Panc1 (cell line): Measurements from ENCODE around the gene PIP4K2C. TPM values are rescaled to one million over a fixed set of nuclear protein-coding genes. Genes with fewer than 3 reads are reported as not detected.

Experiments used
- ATAC-seq: fragments of 200-7000 bp; cut with Tn5 transposase; 2 replicates; pipeline ENCODE4 v1.9.1; 2020; ENCODE audit warnings: mild to moderate bottlenecking, moderate library complexity
- BruUV-seq: library from RNA; stranded (reverse); fragments of 400-500 nt; replicated peaks from 2 replicates; lab custom pipeline; 2021; lab: Mats Ljungman, UMichigan
- CTCF ChIA-PET: fragments of 300-600 bp; sonication (Branson Sonifier 250); formaldehyde crosslinking; loops from one replicate; lab custom pipeline; 2022; ENCODE audit warnings: antibody characterized with exemption; lab: Charles Lee
- POLR2A ChIA-PET: fragments of 300-600 bp; sonication (Branson Sonifier 250); formaldehyde crosslinking; loops from one replicate; lab custom pipeline; 2022; ENCODE audit warnings: antibody characterized with exemption; lab: Charles Lee
- DNase-seq: peaks from one replicate; pipeline ENCODE4 v3.0.0-alpha.2; 2010; ENCODE audit warnings: low read depth, low spot score
- H3K27ac ChIP-seq: 2 replicates; pipeline ENCODE4 v1.5.1; 2011; ENCODE audit warnings: mild to moderate bottlenecking, low read length, inconsistent platforms
- H3K27me3 ChIP-seq: fragments of 200-500 bp; sonication (Bioruptor generic); 2 replicates; pipeline ENCODE4 v1.6.0; 2014; ENCODE audit warnings: low read length, inconsistent platforms; ENCODE audit not compliant: control insufficient read depth, insufficient read depth
- H3K36me3 ChIP-seq: fragments of 200-500 bp; sonication (Bioruptor generic); 2 replicates; pipeline ENCODE4 v1.5.1; 2014; ENCODE audit warnings: inconsistent platforms, mild to moderate bottlenecking, low read length, moderate library complexity; ENCODE audit not compliant: control insufficient read depth, insufficient read depth
- H3K4me1 ChIP-seq: 2 replicates; pipeline ENCODE4 v1.5.1; 2011; ENCODE audit warnings: inconsistent platforms, mild to moderate bottlenecking, low read length, moderate library complexity; ENCODE audit not compliant: control insufficient read depth, insufficient read depth
- H3K4me3 ChIP-seq, 2 experiments: 2 replicates each; pipeline ENCODE4 v1.5.1; 2011 to 2012; ENCODE audit warnings: low read depth in 2 of 2, low read length in 2 of 2, mild to moderate bottlenecking in 2 of 2, inconsistent platforms in 1 of 2, moderate library complexity in 1 of 2
- H3K9me3 ChIP-seq: fragments of 200-500 bp; sonication (Bioruptor generic); 2 replicates; pipeline ENCODE4 v1.5.1; 2014; ENCODE audit warnings: low read depth, mild to moderate bottlenecking, inconsistent platforms, low read length, moderate library complexity; ENCODE audit not compliant: control insufficient read depth, insufficient read depth
- POLR2AphosphoS5 ChIP-seq: IDR thresholded peaks from 2 replicates; pipeline ENCODE4 v1.6.1; 2012; ENCODE audit warnings: mild to moderate bottlenecking, low read depth, low read length, moderate library complexity
- SIN3A ChIP-seq: IDR thresholded peaks from 2 replicates; pipeline ENCODE4 v1.6.1; 2012; ENCODE audit warnings: low read depth, mild to moderate bottlenecking, low read length, moderate library complexity, borderline replicate concordance; ENCODE audit not compliant: insufficient read depth
- TCF7L2 ChIP-seq: IDR thresholded peaks from 2 replicates; pipeline ENCODE4 v1.6.1; 2011; ENCODE audit warnings: mild to moderate bottlenecking, low read depth, low read length, inconsistent platforms
- in situ Hi-C: cut with HindIII; loops from 2 replicates; pipeline ENCODE4 v1.10.0; 2016; ENCODE audit warnings: low sequenced_read_pairs, low pct_unique_long_range_greater_than_20kb
- intact Hi-C: fragments of 100-400 bp; cut with micrococcal nuclease; formaldehyde crosslinking; loops from one replicate; pipeline ENCODE4 v1.10.0; 2022; ENCODE audit not compliant: unreplicated experiment
- total RNA-seq: library from RNA; stranded (reverse); gene quantifications from one replicate; pipeline ENCODE4 v1.2.1, GENCODE V29; 2021; ENCODE audit not compliant: unreplicated experiment
- TF ChIP-seq, protein P1 (sequence below), 2 experiments: IDR thresholded peaks; 2 replicates each; pipeline ENCODE4 v1.6.1; 2011 to 2012; ENCODE audit warnings: low read depth in 2 of 2, control low read depth in 1 of 2, low read length in 1 of 2, mild to moderate bottlenecking in 1 of 2, moderate library complexity in 1 of 2; ENCODE audit not compliant: insufficient read depth in 1 of 2
- TF ChIP-seq, protein P2 (sequence below): fragments of 450-650 bp; IDR thresholded peaks from 2 replicates; pipeline ENCODE4 v1.5.1; 2017; ENCODE audit warnings: mild to moderate bottlenecking

The PIP4K2C gene
- total RNA-seq, 1 experiment from 2014 or later = 62.6 TPM

DNA sequence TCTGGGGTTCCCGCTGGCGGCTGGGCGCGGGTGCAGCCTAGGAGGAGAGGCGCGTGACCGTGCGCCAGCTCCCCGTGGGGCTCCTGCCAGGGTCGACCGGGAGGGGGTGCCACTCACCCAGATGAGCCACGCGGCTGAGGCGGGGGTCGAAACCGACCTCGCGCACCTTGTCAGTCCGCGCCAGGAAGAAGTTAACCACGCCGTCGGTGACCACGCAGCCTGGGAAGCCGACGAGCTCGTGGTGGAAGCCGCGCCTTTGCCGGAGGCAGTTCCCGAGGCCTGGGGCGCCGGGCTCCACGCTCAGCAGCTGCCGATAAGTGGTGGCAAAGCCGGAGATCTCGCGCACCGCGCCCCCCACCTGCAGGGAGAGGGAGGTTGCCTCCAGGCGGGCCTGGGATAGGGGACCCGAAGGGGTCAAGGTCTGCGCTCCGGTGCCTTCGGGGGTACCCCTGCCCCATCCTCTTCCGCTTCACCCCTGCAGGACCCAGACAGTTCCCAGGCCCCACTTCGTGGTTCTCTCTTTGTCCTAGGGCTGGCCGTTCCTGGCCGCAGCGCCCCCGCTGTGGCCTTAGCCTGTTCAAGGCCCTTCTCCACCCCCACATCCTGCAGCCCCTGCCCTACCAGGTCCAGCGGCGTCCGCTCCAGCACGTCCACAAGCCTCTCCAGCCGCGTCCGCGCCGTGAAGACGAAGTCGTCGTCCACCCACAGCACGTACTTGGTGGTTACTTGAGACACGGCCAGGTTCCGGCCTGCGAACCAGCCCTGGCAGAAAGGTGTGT, 36.7 kb downstream of the PIP4K2C start:
- intact Hi-C loops (no loop called here), in situ Hi-C loops (no loop called here)
- H3K4me3 ChIP-seq = no peak overlapping the region
- no peaks in the 10 kb centered on the region; the same call in 1 of the 2 replicates for H3K36me3 ChIP-seq
- ChIA-PET POLR2A (no interaction called here), CTCF (interaction anchor here (1.2 kb wide), 1 partner anchor 43 kb away, joined by 3 read pairs; no protein-coding TSS in a partner anchor)
- no peaks in the 10 kb centered on the region for H3K27me3 ChIP-seq
- H3K9me3 ChIP-seq = no peaks in the 10 kb centered on the region
- no peak for ATAC-seq
- DNase-seq = no peak
- no peak overlapping the region for H3K27ac ChIP-seq
- BruUV-seq = no TSS peak
- H3K4me1 ChIP-seq = peaks cover 4% of the 10 kb centered on the region; the same call in 1 of the 2 replicates
- TF ChIP-seq SIN3A (no peak), POLR2AphosphoS5 (no peak), TCF7L2 (no peak)
- TF ChIP-seq, protein P1, sequence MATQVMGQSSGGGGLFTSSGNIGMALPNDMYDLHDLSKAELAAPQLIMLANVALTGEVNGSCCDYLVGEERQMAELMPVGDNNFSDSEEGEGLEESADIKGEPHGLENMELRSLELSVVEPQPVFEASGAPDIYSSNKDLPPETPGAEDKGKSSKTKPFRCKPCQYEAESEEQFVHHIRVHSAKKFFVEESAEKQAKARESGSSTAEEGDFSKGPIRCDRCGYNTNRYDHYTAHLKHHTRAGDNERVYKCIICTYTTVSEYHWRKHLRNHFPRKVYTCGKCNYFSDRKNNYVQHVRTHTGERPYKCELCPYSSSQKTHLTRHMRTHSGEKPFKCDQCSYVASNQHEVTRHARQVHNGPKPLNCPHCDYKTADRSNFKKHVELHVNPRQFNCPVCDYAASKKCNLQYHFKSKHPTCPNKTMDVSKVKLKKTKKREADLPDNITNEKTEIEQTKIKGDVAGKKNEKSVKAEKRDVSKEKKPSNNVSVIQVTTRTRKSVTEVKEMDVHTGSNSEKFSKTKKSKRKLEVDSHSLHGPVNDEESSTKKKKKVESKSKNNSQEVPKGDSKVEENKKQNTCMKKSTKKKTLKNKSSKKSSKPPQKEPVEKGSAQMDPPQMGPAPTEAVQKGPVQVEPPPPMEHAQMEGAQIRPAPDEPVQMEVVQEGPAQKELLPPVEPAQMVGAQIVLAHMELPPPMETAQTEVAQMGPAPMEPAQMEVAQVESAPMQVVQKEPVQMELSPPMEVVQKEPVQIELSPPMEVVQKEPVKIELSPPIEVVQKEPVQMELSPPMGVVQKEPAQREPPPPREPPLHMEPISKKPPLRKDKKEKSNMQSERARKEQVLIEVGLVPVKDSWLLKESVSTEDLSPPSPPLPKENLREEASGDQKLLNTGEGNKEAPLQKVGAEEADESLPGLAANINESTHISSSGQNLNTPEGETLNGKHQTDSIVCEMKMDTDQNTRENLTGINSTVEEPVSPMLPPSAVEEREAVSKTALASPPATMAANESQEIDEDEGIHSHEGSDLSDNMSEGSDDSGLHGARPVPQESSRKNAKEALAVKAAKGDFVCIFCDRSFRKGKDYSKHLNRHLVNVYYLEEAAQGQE (IDR thresholded peaks at IDR 0.05; ENCODE audit: insufficient read depth in 1 of 2, low read depth in 2 of 2, low read length in 1 of 2) = no peak
- TF ChIP-seq, protein P2, sequence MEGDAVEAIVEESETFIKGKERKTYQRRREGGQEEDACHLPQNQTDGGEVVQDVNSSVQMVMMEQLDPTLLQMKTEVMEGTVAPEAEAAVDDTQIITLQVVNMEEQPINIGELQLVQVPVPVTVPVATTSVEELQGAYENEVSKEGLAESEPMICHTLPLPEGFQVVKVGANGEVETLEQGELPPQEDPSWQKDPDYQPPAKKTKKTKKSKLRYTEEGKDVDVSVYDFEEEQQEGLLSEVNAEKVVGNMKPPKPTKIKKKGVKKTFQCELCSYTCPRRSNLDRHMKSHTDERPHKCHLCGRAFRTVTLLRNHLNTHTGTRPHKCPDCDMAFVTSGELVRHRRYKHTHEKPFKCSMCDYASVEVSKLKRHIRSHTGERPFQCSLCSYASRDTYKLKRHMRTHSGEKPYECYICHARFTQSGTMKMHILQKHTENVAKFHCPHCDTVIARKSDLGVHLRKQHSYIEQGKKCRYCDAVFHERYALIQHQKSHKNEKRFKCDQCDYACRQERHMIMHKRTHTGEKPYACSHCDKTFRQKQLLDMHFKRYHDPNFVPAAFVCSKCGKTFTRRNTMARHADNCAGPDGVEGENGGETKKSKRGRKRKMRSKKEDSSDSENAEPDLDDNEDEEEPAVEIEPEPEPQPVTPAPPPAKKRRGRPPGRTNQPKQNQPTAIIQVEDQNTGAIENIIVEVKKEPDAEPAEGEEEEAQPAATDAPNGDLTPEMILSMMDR = no peak

- no peak for ATAC-seq
- intact Hi-C loops = no loop called here
Measured at GRCh38 chr12:57628280-57629191, 37.5 kb downstream of the PIP4K2C start.

More at GRCh38 chr12:57628280-57629191, 37.5 kb downstream of the PIP4K2C start:
- H3K27ac ChIP-seq = no peak overlapping the region
- TF ChIP-seq, protein P2 = no peak
- TF ChIP-seq, protein P1 (IDR thresholded peaks at IDR 0.05; ENCODE audit: insufficient read depth in 1 of 2, low read depth in 2 of 2, low read length in 1 of 2) = no peak
- TF ChIP-seq TCF7L2 = no peak
- TF ChIP-seq SIN3A = no peak
- TF ChIP-seq POLR2AphosphoS5 = no peak
- H3K36me3 ChIP-seq = no peaks in the 10 kb centered on the region; the same call in 1 of the 2 replicates
- H3K9me3 ChIP-seq = no peaks in the 10 kb centered on the region
- POLR2A ChIA-PET = no interaction called here
- H3K4me1 ChIP-seq = peaks cover 7% of the 10 kb centered on the region
- no peak overlapping the region for H3K4me3 ChIP-seq
- no peaks in the 10 kb centered on the region for H3K27me3 ChIP-seq
- no peak for DNase-seq
- CTCF ChIA-PET = no interaction called here
- in situ Hi-C loops = no loop called here
- no TSS peak for BruUV-seq
